ENCODE results near the gene ATP6V0E1. TPM values are rescaled to one million over a fixed set of nuclear protein-coding genes. Genes with fewer than 3 reads are reported as not detected.

The ATP6V0E1 gene
- total RNA-seq, 1 experiment from 2014 or later: 332 TPM

- H3K36me3 ChIP-seq (ENCODE audit: control insufficient read depth, insufficient read depth, low read length): no peaks in the 10 kb centered on the region
- peaks cover 11% of the 10 kb centered on the region for H3K4me1 ChIP-seq (ENCODE audit: control insufficient read depth, insufficient read depth, low read length)
- ChIA-PET CTCF (interaction anchor here (0.6 to 0.9 kb wide), 3 partner anchors 19 to 258 kb away, joined by 3 to 9 read pairs (median 5); no protein-coding TSS in a partner anchor), POLR2A (interaction anchor here (0.6 to 0.7 kb wide), 2 partner anchors 36 to 50 kb away, joined by 6 to 8 read pairs; no protein-coding TSS in a partner anchor)
- H3K4me3 ChIP-seq (ENCODE audit: low read depth in 2 of 2, low read length in 2 of 2): no peak overlapping the region
- in situ Hi-C loops (cut with HindIII; ENCODE audit: low pct_unique_long_range_greater_than_20kb, low sequenced_read_pairs) (no loop called here), intact Hi-C loops (cut with micrococcal nuclease; ENCODE audit: unreplicated experiment) (no loop called here)
- DNase-seq (ENCODE audit: low read depth, low spot score) (no peak), ATAC-seq (peak; percentile 79)
- H3K27me3 ChIP-seq (ENCODE audit: control insufficient read depth, insufficient read depth, low read length): no peaks in the 10 kb centered on the region
- H3K9me3 ChIP-seq (ENCODE audit: control insufficient read depth, insufficient read depth, low read depth, low read length): no peaks in the 10 kb centered on the region
- no peak overlapping the region; the same call in 1 of the 2 replicates for H3K27ac ChIP-seq (ENCODE audit: low read length)
- TF ChIP-seq CTCF (IDR thresholded peaks at IDR 0.05) (peak; percentile 67; the same call in 1 of the 2 replicates), SIN3A (IDR thresholded peaks at IDR 0.05; ENCODE audit: borderline replicate concordance, insufficient read depth, low read depth, low read length) (no peak), POLR2AphosphoS5 (IDR thresholded peaks at IDR 0.05; ENCODE audit: low read depth, low read length) (no peak)
- no TSS peak for BruUV-seq (replicated peaks)
These were observed 27.2 kb downstream of the ATP6V0E1 start for GRCh38 chr5:173010547-173011464.

DNA sequence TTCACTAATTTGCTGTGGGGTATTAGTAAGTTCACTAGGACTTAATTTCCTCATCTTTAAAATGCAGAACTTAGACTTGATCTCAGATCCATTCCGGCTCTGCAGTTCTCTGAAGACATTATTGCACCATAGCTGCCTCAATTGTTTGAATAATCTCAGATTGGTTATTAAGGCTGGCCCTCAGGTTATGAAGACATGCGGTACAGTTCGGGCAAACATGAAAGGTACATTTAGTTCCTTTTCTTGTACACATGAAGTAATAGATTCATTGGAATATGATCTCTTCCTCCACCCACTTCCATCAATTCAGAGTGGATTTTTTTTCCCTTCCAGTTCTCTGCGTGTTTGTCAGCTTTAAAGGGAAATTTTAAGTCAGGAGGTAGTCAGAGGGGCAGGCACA is 28.0 kb downstream of the ATP6V0E1 start:
- intact Hi-C loops (cut with micrococcal nuclease; ENCODE audit: unreplicated experiment): no loop called here
- CTCF ChIA-PET: interaction anchor here (0.7 kb wide), 1 partner anchor 257 kb away, joined by 9 read pairs; no protein-coding TSS in a partner anchor
- H3K4me3 ChIP-seq (ENCODE audit: low read depth in 2 of 2, low read length in 2 of 2): no peak overlapping the region
- DNase-seq (ENCODE audit: low read depth, low spot score): no peak
- no peak overlapping the region for H3K27ac ChIP-seq (ENCODE audit: low read length)
- no peak for ATAC-seq
- in situ Hi-C loops (cut with HindIII; ENCODE audit: low pct_unique_long_range_greater_than_20kb, low sequenced_read_pairs): no loop called here
- no peaks in the 10 kb centered on the region for H3K36me3 ChIP-seq (ENCODE audit: control insufficient read depth, insufficient read depth, low read length)
- no peaks in the 10 kb centered on the region for H3K9me3 ChIP-seq (ENCODE audit: control insufficient read depth, insufficient read depth, low read depth, low read length)
- H3K4me1 ChIP-seq (ENCODE audit: control insufficient read depth, insufficient read depth, low read length): peaks cover 19% of the 10 kb centered on the region
- TF ChIP-seq REST (IDR thresholded peaks at IDR 0.05; ENCODE audit: insufficient read depth in 1 of 2, low read depth in 2 of 2, low read length in 1 of 2) (no peak), TCF7L2 (IDR thresholded peaks at IDR 0.05; ENCODE audit: low read depth, low read length) (no peak), SIN3A (IDR thresholded peaks at IDR 0.05; ENCODE audit: borderline replicate concordance, insufficient read depth, low read depth, low read length) (no peak), CTCF (IDR thresholded peaks at IDR 0.05) (no peak)
- POLR2A ChIA-PET: interaction anchor here (0.6 to 0.7 kb wide), 3 partner anchors 37 to 115 kb away, joined by 6 to 8 read pairs (median 7); no protein-coding TSS in a partner anchor
- BruUV-seq (replicated peaks): no TSS peak
- no peaks in the 10 kb centered on the region for H3K27me3 ChIP-seq (ENCODE audit: control insufficient read depth, insufficient read depth, low read length)
